Kidney (tissue), 14 donors: Measurements from ENCODE around the gene EIF4E2. TPM values are rescaled to one million over a fixed set of nuclear protein-coding genes. Genes with fewer than 3 reads are reported as not detected.
"Not testable (repeated sequence)": the region's sequence is repeated elsewhere in the genome, so short reads cannot be mapped to it uniquely, and the experiment has no call there.

Source experiments
- DNase-seq, 5 donors: peaks; one replicate each; pipeline ENCODE4 v3.0.0-alpha.2; 2013 to 2020
- FAIRE-seq: peaks from 2 replicates; lab custom pipeline; 2012; peaks lifted over from hg19 to GRCh38; lab: Jason Lieb, UNC
- H3K27ac ChIP-seq, 2 donors: one replicate each; pipeline ENCODE4 v1.7.0; 2013; ENCODE audit warnings: low read depth in 2 of 2, low read length in 2 of 2, inconsistent platforms in 1 of 2
- H3K27me3 ChIP-seq: one replicate; pipeline ENCODE4 v1.7.1; 2013; ENCODE audit warnings: low read length, inconsistent platforms; ENCODE audit not compliant: control insufficient read depth, insufficient read depth
- H3K36me3 ChIP-seq, 3 donors: one replicate each; pipeline versions ENCODE4 v1.7.0 to v1.7.1; 2013; ENCODE audit warnings: low read length in 3 of 3, control low read depth in 1 of 3, inconsistent platforms in 1 of 3; ENCODE audit not compliant: insufficient read depth in 3 of 3, control insufficient read depth in 2 of 3
- H3K4me1 ChIP-seq, 3 donors: one replicate each; pipeline versions ENCODE4 v1.7.0 to v1.7.1; 2013; ENCODE audit warnings: low read length in 3 of 3, inconsistent platforms in 1 of 3, low read depth in 1 of 3; ENCODE audit not compliant: control insufficient read depth in 2 of 3, insufficient read depth in 2 of 3
- H3K4me3 ChIP-seq, 3 donors: one replicate each; pipeline versions ENCODE4 v1.7.0 to v1.8.1; 2013; ENCODE audit warnings: low read length in 3 of 3, control low read depth in 1 of 3, inconsistent platforms in 1 of 3
- H3K9ac ChIP-seq, 3 donors: one replicate each; pipeline versions ENCODE4 v1.7.0 to v1.7.1; 2013; ENCODE audit warnings: low read length in 3 of 3, control low read depth in 1 of 3, inconsistent platforms in 1 of 3
- H3K9me3 ChIP-seq, 3 donors: one replicate each; pipeline versions ENCODE4 v1.7.0 to v1.7.1; 2013; ENCODE audit warnings: low read length in 3 of 3, control low read depth in 1 of 3, inconsistent platforms in 1 of 3; ENCODE audit not compliant: control insufficient read depth in 2 of 3, insufficient read depth in 1 of 3
- CTCF ChIP-seq: IDR thresholded peaks from 3 replicates; pipeline ENCODE4 v1.5.1; 2012; ENCODE audit warnings: mild to moderate bottlenecking, moderate library complexity, borderline replicate concordance; ENCODE audit not compliant: insufficient read depth; ENCODE audit errors: extremely low read depth
- intact Hi-C: fragments of 100-400 bp; cut with DNase I; formaldehyde crosslinking; loops from one replicate; pipeline ENCODE4 v1.11.1; 2022
- polyA plus RNA-seq: library from polyadenylated mRNA; stranded (reverse); fragments of 350-450 nt; fragmentation: Illumina TruSeq; extraction: RNeasy Lipid Tissue Mini Kit (QIAGEN cat#74804); gene quantifications from one replicate; pipeline ENCODE4 v1.2.3, GENCODE V29; 2014; ENCODE audit warnings: low read depth, low replicate concordance; ENCODE audit not compliant: insufficient read depth
- total RNA-seq: library from RNA; stranded (reverse); fragmentation: NEBNext Ultra II Directional; extraction: Animal tissue kit (Norgen Biotek cat#: 25700); gene quantifications from one replicate; pipeline ENCODE4 v1.2.1, GENCODE V29; 2021
- donor health status: control.
- donor health status: control.
- donor health status: control.
- donor health status: control.
- donor health status: control.
- donor health status: DM: yes; HTN: yes; CAD: no.
- donor health status: Normal renal cell carcinoma (clear cell type).

The EIF4E2 gene
- total and polyA plus RNA-seq, 2 donors from 2014 or later = 78.3 to 79.2 TPM

- Histone ChIP-seq H3K4me1 (no peaks in the 10 kb centered on the region), H3K9me3 (peaks cover 0 to 5% (median 0%) of the 10 kb centered on the region in 3 donors), H3K36me3 (no peaks in the 10 kb centered on the region), H3K27ac (no peak overlapping the region), H3K4me3 (no peak overlapping the region), H3K9ac (no peak overlapping the region), H3K27me3 (no peaks in the 10 kb centered on the region)
- FAIRE-seq (no peak), DNase-seq (peak in 2 of 5 donors; percentile 39 to 43)
- no peak for TF ChIP-seq CTCF
- intact Hi-C loops = no loop called here
These were observed 18.1 kb upstream of the EIF4E2 start for GRCh38 chr2:232532419-232532818.

GRCh38 chr2:232532821-232533220, 17.7 kb upstream of the EIF4E2 start:
- FAIRE-seq, intact Hi-C loops, H3K9me3 ChIP-seq, DNase-seq, H3K4me1 ChIP-seq, H3K27me3 ChIP-seq, H3K4me3 ChIP-seq, H3K27ac ChIP-seq, H3K9ac ChIP-seq, H3K36me3 ChIP-seq: not testable (repeated sequence)

- Histone ChIP-seq H3K27me3 (no peaks in the 10 kb centered on the region), H3K4me3 (no peak overlapping the region), H3K9me3 (peaks cover 0 to 5% (median 0%) of the 10 kb centered on the region in 3 donors), H3K4me1 (no peaks in the 10 kb centered on the region), H3K9ac (no peak overlapping the region), H3K27ac (no peak overlapping the region), H3K36me3 (no peaks in the 10 kb centered on the region)
- TF ChIP-seq CTCF = no peak
- peak in 2 of 5 donors; percentile 44 to 46 for DNase-seq
- intact Hi-C loops = no loop called here
- FAIRE-seq = no peak
These were observed 16.4 kb upstream of the EIF4E2 start for GRCh38 chr2:232533944-232534710.

- intact Hi-C loops = no loop called here
- Histone ChIP-seq H3K9ac (no peak overlapping the region), H3K27me3 (no peaks in the 10 kb centered on the region), H3K36me3 (no peaks in the 10 kb centered on the region), H3K4me3 (no peak overlapping the region), H3K9me3 (peaks cover 0 to 5% (median 0%) of the 10 kb centered on the region in 3 donors), H3K27ac (no peak overlapping the region), H3K4me1 (no peaks in the 10 kb centered on the region)
- FAIRE-seq (no peak), DNase-seq (peak in 2 of 5 donors; percentile 44 to 46)
- no peak for TF ChIP-seq CTCF
These were observed 15.4 kb upstream of the EIF4E2 start for GRCh38 chr2:232534940-232535651.
